GM23338 (cell line): Measurements from ENCODE around the gene NOA1.

Experiments used
- CTCF ChIP-seq, 2 experiments: fragments of 200-600 bp in 1 of 2; sonication (generic) in 1 of 2; conservative IDR thresholded peaks; 2 replicates each; pipeline versions ENCODE4 v1.5.1 to v1.6.1; 2016 to 2017; ENCODE audit warnings: antibody characterized with exemption in 2 of 2, low read depth in 2 of 2, mild to moderate bottlenecking in 2 of 2, moderate library complexity in 1 of 2
- EZH2 ChIP-seq: fragments of 200-600 bp; sonication (generic); IDR thresholded peaks from one replicate; pipeline ENCODE4 v1.8.0; 2017; ENCODE audit warnings: antibody characterized with exemption, mild to moderate bottlenecking, low read depth; ENCODE audit not compliant: unreplicated experiment
- EZH2phosphoT487 ChIP-seq: fragments of 200-600 bp; sonication (generic); IDR thresholded peaks from one replicate; pipeline ENCODE4 v1.8.1; 2018; ENCODE audit warnings: antibody characterized with exemption; ENCODE audit not compliant: unreplicated experiment
- JUNB ChIP-seq: IDR thresholded peaks from one replicate; pipeline ENCODE4 v1.6.1; 2016; ENCODE audit warnings: antibody characterized with exemption; ENCODE audit not compliant: unreplicated experiment
- POLR2AphosphoS5 ChIP-seq: IDR thresholded peaks from 2 replicates; pipeline ENCODE4 v1.6.1; 2016; ENCODE audit warnings: antibody characterized with exemption, low read depth
- REST ChIP-seq: IDR thresholded peaks from one replicate; pipeline ENCODE4 v1.6.1; 2018; ENCODE audit warnings: antibody characterized with exemption; ENCODE audit not compliant: unreplicated experiment
- ZNF114 ChIP-seq: fragments of 250-450 bp; sonication (Bioruptor Pico); IDR thresholded peaks from 2 replicates; pipeline ENCODE4 v1.5.0; 2020; ENCODE audit warnings: mild to moderate bottlenecking, moderate library complexity
- TF ChIP-seq, protein P1 (sequence below): IDR thresholded peaks from 2 replicates; pipeline ENCODE4 v1.6.1; 2016; ENCODE audit warnings: antibody characterized with exemption

DNA sequence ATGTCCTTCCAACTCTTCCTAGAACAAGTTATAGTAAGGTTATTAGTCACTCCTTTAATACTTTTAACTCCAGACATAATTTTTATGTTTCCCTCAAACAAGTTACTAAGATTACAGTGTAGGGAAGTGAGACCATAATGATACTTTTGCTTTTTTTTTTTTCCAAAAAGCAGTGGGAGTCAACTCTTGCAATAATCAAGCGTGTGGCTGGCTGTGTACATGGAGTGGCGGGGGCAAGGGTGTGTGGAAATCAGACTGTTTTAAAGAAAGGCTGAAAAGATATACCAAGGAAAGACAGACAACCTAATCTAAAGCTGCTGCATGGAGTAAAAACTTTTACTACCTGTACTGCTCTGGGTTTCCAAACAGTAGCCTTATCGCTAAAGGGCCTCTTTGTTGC lies 4.1 kb downstream of the NOA1 start:
- TF ChIP-seq CTCF (conservative IDR thresholded peaks at IDR 0.05; ENCODE audit: low read depth in 2 of 2) (no peak), ZNF114 (no peak), EZH2 (no peak), POLR2AphosphoS5 (no peak), EZH2phosphoT487 (no peak), REST (no peak), JUNB (no peak)
- TF ChIP-seq, protein P1, sequence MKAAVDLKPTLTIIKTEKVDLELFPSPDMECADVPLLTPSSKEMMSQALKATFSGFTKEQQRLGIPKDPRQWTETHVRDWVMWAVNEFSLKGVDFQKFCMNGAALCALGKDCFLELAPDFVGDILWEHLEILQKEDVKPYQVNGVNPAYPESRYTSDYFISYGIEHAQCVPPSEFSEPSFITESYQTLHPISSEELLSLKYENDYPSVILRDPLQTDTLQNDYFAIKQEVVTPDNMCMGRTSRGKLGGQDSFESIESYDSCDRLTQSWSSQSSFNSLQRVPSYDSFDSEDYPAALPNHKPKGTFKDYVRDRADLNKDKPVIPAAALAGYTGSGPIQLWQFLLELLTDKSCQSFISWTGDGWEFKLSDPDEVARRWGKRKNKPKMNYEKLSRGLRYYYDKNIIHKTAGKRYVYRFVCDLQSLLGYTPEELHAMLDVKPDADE: no peak
